ENCODE data around the gene SPDYE4.

DNA sequence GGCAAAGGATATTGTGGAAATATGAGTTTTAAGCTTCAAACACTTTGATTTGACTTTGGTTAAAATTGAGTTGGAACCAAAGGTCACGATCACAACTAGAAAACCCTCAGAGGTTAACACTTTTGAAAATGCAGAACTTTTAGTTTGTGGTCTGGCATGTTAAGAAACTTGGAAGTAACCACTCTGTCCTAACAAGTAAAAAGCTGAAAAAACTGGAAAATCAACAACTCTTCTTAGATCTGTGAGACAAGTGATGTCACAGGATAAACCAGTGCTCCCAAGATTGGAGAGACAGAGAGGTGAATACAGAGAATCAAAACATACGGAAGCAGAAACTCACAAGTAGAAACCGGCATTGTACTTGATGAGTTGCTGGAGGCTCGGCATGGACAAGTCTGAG is 23.4 kb upstream of the SPDYE4 start:
- TF ChIP-seq, protein P1, sequence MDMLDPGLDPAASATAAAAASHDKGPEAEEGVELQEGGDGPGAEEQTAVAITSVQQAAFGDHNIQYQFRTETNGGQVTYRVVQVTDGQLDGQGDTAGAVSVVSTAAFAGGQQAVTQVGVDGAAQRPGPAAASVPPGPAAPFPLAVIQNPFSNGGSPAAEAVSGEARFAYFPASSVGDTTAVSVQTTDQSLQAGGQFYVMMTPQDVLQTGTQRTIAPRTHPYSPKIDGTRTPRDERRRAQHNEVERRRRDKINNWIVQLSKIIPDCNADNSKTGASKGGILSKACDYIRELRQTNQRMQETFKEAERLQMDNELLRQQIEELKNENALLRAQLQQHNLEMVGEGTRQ (IDR thresholded peaks at IDR 0.05; ENCODE audit: borderline replicate concordance, low read depth, low read length): no peak
- no peak for TF ChIP-seq FOXM1 (IDR thresholded peaks at IDR 0.05; ENCODE audit: low read depth)
- TF ChIP-seq, protein P2, sequence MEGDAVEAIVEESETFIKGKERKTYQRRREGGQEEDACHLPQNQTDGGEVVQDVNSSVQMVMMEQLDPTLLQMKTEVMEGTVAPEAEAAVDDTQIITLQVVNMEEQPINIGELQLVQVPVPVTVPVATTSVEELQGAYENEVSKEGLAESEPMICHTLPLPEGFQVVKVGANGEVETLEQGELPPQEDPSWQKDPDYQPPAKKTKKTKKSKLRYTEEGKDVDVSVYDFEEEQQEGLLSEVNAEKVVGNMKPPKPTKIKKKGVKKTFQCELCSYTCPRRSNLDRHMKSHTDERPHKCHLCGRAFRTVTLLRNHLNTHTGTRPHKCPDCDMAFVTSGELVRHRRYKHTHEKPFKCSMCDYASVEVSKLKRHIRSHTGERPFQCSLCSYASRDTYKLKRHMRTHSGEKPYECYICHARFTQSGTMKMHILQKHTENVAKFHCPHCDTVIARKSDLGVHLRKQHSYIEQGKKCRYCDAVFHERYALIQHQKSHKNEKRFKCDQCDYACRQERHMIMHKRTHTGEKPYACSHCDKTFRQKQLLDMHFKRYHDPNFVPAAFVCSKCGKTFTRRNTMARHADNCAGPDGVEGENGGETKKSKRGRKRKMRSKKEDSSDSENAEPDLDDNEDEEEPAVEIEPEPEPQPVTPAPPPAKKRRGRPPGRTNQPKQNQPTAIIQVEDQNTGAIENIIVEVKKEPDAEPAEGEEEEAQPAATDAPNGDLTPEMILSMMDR (IDR thresholded peaks at IDR 0.05): no peak
- no peak for TF ChIP-seq RXRA (IDR thresholded peaks at IDR 0.05; ENCODE audit: borderline replicate concordance, low read depth)
